Uterus (tissue), 2 donors: ENCODE measurements around the gene OR10D3.

Source experiments
- POLR2A ChIP-seq, 2 donors: fragments of 450-650 bp; IDR thresholded peaks; one replicate each; pipeline ENCODE4 v1.6.1; 2016; ENCODE audit warnings: antibody characterized with exemption in 2 of 2, mild to moderate bottlenecking in 1 of 2, moderate library complexity in 1 of 2
- TF ChIP-seq, protein P1 (sequence below), 4 experiments: fragments of 200-600 bp in 2 of 4; fragments of 450-650 bp in 2 of 4; sonication (generic) in 2 of 4; IDR thresholded peaks; one replicate each; pipeline ENCODE4 v1.5.1; 2016 to 2019; ENCODE audit warnings: antibody characterized with exemption in 4 of 4, mild to moderate bottlenecking in 2 of 4, moderate library complexity in 1 of 4

DNA sequence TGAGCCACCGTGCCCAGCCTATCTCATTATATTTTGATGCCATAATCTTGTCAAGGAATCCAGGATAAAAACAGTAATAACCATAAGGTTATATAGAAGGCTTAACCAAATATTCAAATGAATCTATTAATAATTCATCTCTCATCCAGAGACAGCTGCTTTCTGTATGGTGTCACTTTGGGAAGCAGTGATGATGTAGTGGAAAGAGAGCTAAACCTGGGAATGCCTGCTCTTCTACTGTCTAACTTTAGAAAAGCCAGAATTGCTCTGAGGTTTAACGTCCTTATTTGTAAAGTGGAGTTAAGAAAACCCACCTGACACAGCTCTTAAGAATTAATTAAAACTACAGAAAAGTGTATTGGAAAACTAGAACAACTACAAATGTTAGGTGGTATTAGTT is 29.3 kb upstream of the OR10D3 start:
- TF ChIP-seq, protein P1, sequence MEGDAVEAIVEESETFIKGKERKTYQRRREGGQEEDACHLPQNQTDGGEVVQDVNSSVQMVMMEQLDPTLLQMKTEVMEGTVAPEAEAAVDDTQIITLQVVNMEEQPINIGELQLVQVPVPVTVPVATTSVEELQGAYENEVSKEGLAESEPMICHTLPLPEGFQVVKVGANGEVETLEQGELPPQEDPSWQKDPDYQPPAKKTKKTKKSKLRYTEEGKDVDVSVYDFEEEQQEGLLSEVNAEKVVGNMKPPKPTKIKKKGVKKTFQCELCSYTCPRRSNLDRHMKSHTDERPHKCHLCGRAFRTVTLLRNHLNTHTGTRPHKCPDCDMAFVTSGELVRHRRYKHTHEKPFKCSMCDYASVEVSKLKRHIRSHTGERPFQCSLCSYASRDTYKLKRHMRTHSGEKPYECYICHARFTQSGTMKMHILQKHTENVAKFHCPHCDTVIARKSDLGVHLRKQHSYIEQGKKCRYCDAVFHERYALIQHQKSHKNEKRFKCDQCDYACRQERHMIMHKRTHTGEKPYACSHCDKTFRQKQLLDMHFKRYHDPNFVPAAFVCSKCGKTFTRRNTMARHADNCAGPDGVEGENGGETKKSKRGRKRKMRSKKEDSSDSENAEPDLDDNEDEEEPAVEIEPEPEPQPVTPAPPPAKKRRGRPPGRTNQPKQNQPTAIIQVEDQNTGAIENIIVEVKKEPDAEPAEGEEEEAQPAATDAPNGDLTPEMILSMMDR (IDR thresholded peaks at IDR 0.05): no peak
- TF ChIP-seq POLR2A (IDR thresholded peaks at IDR 0.05): no peak
